Medulla oblongata (tissue), 1 donor: ENCODE data around the gene STK4.
"Not testable (repeated sequence)": the region's sequence is repeated elsewhere in the genome, so short reads cannot be mapped to it uniquely, and the experiment has no call there.

Experiments
- DNase-seq: peaks from one replicate; pipeline ENCODE4 v3.0.0-alpha.2; 2015; ENCODE audit errors: extremely low spot score

Gene STK4

DNA sequence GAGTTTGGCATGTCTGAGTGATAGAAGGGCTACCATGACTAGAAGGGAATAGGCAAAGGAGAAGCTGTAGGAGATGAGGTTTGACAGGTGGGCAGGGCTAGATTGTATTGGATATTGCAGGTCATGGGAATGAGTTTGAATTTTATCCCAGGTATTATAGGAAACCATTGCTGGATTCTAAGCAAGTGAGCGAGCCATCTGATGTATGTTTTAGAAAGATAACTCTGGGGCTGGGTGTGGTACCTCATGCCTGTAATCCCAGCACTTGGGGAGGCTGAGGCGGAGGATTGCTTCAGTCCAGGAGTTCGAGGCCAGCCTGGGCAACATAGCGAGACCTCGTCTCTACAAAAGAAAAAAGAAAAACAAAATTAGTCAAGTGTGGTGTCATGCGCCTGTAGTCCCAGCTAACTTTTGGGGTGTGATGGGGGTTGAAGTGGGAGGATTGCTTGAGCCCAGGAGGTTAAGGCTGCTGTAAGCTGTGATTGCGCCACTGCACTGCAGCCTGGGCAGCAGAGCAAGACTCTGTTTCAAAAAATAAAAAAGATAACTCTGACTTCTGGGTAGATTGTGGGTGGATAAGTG, 16.9 kb downstream of the STK4 start:
- DNase-seq, result no peak

- no peak for DNase-seq
Observed at GRCh38 chr20:44988631-44989171, 22.4 kb downstream of the STK4 start.

DNA sequence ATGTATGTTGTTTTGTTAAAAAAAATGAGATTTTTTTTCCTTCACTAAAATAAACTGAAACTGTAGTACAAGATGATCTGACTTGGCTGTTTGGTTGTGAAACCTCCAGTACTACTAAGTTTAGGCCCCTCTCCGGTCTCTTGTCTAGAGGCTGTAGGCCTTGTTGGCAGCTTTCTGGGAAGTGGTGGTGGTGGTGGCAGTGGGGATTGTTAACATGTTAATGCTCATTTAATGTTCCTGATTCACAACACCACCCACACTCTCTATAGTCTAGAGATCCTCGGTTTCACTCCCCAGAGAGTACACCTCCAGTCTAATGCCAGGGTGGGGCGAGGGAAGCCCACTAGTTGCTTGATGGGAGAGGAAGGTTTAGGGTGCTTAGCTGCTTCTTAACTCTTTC, 24.1 kb downstream of the STK4 start:
- peak; percentile 34 for DNase-seq

- DNase-seq, result no peak
Observed at GRCh38 chr20:44990957-44991356, 24.6 kb downstream of the STK4 start.

DNA sequence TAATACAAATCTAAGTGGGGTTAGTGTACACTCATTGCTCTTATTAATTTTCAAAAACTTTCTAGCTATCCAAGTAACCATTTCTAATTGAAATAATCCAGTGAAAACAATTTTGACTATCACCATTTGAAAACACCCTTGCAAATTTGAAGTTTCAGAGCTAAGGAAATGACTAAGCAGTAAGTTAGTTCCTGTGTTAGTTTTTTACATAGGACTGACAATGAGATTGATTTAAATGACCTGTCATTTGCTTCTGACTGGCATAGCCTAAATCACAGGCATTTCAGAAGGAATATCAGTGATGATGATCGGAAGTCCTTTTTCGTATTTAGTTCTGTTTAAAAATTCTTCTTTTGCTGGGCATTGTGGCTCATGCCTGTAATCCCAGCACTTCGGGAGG, 27.0 kb downstream of the STK4 start:
- DNase-seq, result no peak

DNA sequence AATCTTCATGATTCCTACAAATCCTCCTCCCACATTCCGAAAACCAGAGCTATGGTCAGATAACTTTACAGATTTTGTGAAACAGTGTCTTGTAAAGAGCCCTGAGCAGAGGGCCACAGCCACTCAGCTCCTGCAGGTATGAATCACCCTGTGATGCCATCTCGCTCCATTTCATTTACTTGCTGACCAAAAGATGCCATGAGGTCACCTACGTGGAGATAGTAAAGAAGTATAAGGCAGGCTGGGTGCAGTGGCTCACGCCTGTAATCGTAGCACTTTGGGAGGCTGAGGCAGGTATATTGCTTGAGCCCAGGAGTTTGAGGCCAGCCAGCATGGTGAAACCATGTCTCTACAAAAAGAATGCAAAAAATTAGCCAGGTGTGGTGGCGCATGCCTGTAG, 30.9 kb downstream of the STK4 start:
- no peak for DNase-seq

GRCh38 chr20:44997668-44998067, 31.4 kb downstream of the STK4 start:
- DNase-seq, result no peak

DNA sequence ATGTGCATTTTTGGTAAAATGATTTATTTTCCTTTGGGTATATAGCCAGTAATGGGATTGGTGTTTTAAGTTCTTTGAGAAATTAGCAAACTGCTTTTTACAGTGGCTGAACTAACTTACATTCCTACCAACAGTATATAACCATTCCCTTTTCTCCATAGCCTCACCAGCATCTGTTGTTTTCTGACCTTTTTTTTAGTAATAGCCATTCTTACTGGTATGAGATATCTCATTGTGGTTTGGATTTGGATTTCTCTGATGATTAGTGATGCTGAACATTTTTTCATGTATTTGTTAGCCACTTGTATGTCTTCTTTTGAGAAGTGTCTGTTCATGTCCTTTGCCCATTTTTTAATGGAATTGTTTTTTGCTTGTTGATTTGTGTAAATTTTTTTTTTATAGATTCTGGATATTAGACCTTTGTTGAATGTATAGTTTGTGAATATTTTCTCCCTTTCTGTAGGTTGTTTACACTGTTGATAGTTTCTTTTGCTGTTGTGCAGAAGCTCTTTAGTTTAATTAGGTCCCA, 42.3 kb downstream of the STK4 start:
- no peak for DNase-seq

- DNase-seq, result no peak
Observed at GRCh38 chr20:45010399-45010828, 44.1 kb downstream of the STK4 start.

GRCh38 chr20:45011108-45011526, 44.8 kb downstream of the STK4 start:
- DNase-seq, result peak; percentile 91

DNA sequence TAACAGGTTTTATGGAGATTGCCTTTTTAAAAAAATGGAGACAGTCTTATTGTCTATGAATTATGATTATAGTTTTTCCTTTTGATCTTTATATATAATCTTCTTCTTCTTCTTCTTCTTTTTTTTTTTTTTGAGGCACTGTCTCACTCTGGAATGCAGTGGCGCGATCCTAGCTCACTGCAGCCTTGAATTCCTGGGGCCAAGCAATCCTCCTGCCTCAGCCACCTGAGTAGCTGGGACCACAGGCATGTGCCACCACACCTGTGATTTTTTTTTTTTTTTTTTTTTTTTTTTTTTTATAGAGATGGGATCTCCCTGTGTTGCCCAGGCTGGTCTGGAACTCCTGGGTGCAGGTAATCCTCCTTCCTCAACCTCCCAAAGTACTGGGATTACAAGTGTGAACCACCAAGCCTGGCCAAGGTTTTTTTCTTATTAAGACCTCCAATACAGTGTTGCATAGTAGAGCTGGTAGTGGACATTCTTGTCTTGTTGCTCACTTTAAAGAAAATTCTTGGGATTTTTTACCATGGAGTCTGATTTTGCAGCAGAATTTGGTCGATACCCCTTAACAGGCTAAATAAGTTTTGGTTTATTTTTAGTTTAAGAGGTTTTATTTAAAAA, 46.5 kb downstream of the STK4 start:
- DNase-seq, result no peak

GRCh38 chr20:45014131-45014530, 47.8 kb downstream of the STK4 start:
- not testable (repeated sequence) for DNase-seq

DNA sequence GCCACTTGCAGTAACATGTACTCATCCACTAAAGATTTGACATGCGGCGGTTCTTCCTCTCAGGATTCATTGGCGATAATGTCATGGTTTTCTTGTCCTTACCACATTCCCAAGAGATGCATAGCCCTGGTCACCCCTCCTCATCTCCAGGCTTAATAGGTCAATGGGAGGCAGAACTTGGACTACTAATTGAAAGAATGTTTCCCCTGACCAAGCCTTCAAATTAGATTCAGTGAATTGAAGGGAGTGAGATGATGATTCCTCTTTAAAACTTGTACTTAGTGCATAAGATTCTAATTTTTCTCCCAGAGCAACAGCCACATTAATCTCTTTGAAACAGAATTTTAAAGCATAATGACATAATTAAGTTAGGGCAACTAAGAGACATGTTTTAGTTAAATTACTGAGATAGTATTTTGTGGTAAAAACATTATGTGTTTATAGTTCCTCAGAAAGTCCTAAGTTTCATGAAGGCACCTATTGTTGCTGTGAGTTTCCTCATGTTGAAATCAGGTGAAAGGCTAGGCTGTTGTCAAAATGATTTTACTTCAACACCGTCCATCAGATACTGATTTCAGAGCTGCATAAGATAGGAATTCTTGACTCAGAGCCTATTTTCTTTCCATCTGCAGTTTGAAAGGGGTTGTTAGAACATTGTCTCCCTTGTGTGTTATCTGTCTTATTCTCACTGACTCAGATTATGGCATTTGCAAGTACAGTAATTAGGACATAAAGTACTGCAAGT, 48.5 kb downstream of the STK4 start:
- no peak for DNase-seq

- no peak for DNase-seq
Observed at GRCh38 chr20:45016089-45016671, 49.9 kb downstream of the STK4 start.

- DNase-seq, result no peak
Observed at GRCh38 chr20:45017281-45017680, 51.0 kb downstream of the STK4 start.

DNA sequence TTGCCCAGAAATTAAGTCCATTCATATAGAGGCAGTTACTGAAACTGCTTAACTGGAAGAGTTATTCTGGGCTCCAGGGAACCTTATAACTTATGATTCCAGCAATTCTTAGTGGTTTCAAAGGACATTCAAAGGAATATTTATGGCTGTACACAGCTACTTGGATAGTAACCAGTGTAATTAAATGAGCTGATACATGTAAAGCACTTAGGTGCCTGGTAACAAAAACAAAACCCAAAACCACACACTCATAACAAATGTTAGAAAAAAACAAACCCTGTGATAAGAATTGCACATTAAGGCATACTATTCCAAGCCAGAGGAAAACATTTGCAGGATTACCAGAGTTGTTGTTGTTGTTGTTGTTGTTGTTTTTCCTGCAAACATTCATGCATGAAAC, 51.5 kb downstream of the STK4 start:
- DNase-seq, result no peak

- DNase-seq, result no peak
Observed at GRCh38 chr20:45019027-45019761, 52.9 kb downstream of the STK4 start.

GRCh38 chr20:45019762-45020123, 53.4 kb downstream of the STK4 start:
- DNase-seq, result no peak

GRCh38 chr20:45020236-45020886, 54.0 kb downstream of the STK4 start:
- no peak for DNase-seq

DNA sequence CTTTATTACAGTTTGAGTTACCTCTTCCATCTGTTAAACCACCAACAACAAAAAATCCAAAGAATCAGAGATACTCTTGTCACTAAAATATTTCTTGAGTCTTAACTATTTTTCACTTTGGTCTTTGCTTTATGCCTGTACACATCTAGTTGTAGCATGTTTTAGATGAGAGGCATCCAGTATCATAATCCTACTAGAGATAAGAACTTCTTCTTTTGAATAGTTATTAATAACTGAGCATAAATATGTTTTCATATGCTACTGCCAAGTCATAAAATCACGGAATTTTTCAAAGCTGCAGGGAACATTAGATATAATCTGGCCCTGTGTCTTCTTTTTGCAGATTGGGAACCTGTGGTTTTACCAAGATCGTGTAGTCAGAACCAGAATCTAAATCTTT, 55.3 kb downstream of the STK4 start:
- DNase-seq, result no peak

GRCh38 chr20:45023140-45023539, 56.8 kb downstream of the STK4 start:
- not testable (repeated sequence) for DNase-seq
